Esophagus squamous epithelium (tissue), 5 donors: ENCODE data around the gene TMEM131. TPM values are rescaled to one million over a fixed set of nuclear protein-coding genes. Genes with fewer than 3 reads are reported as not detected.
"Not testable (repeated sequence)": the region's sequence is repeated elsewhere in the genome, so short reads cannot be mapped to it uniquely, and the experiment has no call there.

Experiments
- DNase-seq: peaks from one replicate; lab custom pipeline; 2025; lab: John Stamatoyannopoulos, UW
- H3K27ac ChIP-seq, 4 donors: fragments of 200-600 bp; sonication (generic); one replicate each; pipeline ENCODE4 v1.5.1; 2016 to 2019; ENCODE audit warnings: mild to moderate bottlenecking in 1 of 4
- H3K27me3 ChIP-seq, 4 donors: fragments of 200-600 bp; sonication (generic); 1 replicate in 3 of 4; 2 replicates in 1 of 4; pipeline versions ENCODE4 v1.5.1 to v1.6.0; 2017 to 2021; ENCODE audit warnings: antibody characterized with exemption in 1 of 4
- H3K36me3 ChIP-seq, 3 donors: fragments of 200-600 bp; sonication (generic); one replicate each; pipeline ENCODE4 v1.5.1; 2016 to 2019
- H3K4me1 ChIP-seq, 3 donors: fragments of 200-600 bp; sonication (generic); one replicate each; pipeline ENCODE4 v1.5.1; 2017 to 2019
- H3K4me3 ChIP-seq, 4 donors: fragments of 200-600 bp; sonication (generic); 1 replicate in 3 of 4; 2 replicates in 1 of 4; pipeline ENCODE4 v1.5.1; 2016 to 2019; ENCODE audit warnings: mild to moderate bottlenecking in 2 of 4, moderate library complexity in 1 of 4
- H3K9me3 ChIP-seq, 3 donors: fragments of 200-600 bp; sonication (generic); one replicate each; pipeline ENCODE4 v1.5.1; 2016 to 2019
- POLR2A ChIP-seq, 4 donors: fragments of 450-650 bp; IDR thresholded peaks; one replicate each; pipeline ENCODE4 v1.6.1; 2017; ENCODE audit warnings: antibody characterized with exemption in 4 of 4, mild to moderate bottlenecking in 4 of 4, moderate library complexity in 3 of 4
- WGBS, 2 donors: methylation state at CpG; one replicate each; pipeline ENCODE4 v1.1.5; 2018; 5-methylcytosine and 5-hydroxymethylcytosine counted together
- intact Hi-C: fragments of 100-400 bp; cut with DNase I; formaldehyde crosslinking; loops from one replicate; pipeline ENCODE4 v1.15.0; 2022
- total RNA-seq, 4 donors: library from RNA; depleted of rRNA; stranded (reverse); fragments of >200 nt; gene quantifications; one replicate each; pipeline ENCODE4 v1.1.0, GENCODE V29; 2016
- TF ChIP-seq, protein P1 (sequence below), 6 experiments: fragments of 450-650 bp in 4 of 6; fragments of 200-600 bp in 2 of 6; sonication (generic) in 2 of 6; IDR thresholded peaks; one replicate each; pipeline ENCODE4 v1.5.1; 2016 to 2019; ENCODE audit warnings: antibody characterized with exemption in 6 of 6, mild to moderate bottlenecking in 4 of 6, moderate library complexity in 4 of 6
- donor health status: DM: yes; HTN: yes; CAD: no.

The TMEM131 gene
- total RNA-seq, 4 donors from 2014 or later, result 24.2 to 36.4 (median 28.1) TPM

- Histone ChIP-seq H3K4me1 (peaks cover 0 to 1% (median 0%) of the 10 kb centered on the region in 3 donors), H3K27ac (no peak overlapping the region), H3K4me3 (no peak overlapping the region), H3K36me3 (no peaks in the 10 kb centered on the region), H3K9me3 (no peaks in the 10 kb centered on the region), H3K27me3 (no peaks in the 10 kb centered on the region)
- 51 to 73% methylated on average over 2 of the region's 2 CpGs for WGBS, 2 donors
- intact Hi-C loops, result no loop called here
- no peak for DNase-seq
- no peak for TF ChIP-seq POLR2A (IDR thresholded peaks at IDR 0.05)
- TF ChIP-seq, protein P1, sequence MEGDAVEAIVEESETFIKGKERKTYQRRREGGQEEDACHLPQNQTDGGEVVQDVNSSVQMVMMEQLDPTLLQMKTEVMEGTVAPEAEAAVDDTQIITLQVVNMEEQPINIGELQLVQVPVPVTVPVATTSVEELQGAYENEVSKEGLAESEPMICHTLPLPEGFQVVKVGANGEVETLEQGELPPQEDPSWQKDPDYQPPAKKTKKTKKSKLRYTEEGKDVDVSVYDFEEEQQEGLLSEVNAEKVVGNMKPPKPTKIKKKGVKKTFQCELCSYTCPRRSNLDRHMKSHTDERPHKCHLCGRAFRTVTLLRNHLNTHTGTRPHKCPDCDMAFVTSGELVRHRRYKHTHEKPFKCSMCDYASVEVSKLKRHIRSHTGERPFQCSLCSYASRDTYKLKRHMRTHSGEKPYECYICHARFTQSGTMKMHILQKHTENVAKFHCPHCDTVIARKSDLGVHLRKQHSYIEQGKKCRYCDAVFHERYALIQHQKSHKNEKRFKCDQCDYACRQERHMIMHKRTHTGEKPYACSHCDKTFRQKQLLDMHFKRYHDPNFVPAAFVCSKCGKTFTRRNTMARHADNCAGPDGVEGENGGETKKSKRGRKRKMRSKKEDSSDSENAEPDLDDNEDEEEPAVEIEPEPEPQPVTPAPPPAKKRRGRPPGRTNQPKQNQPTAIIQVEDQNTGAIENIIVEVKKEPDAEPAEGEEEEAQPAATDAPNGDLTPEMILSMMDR (IDR thresholded peaks at IDR 0.05), result no peak
Measured at GRCh38 chr2:97900806-97901205, 94.9 kb downstream of the TMEM131 start.

DNA sequence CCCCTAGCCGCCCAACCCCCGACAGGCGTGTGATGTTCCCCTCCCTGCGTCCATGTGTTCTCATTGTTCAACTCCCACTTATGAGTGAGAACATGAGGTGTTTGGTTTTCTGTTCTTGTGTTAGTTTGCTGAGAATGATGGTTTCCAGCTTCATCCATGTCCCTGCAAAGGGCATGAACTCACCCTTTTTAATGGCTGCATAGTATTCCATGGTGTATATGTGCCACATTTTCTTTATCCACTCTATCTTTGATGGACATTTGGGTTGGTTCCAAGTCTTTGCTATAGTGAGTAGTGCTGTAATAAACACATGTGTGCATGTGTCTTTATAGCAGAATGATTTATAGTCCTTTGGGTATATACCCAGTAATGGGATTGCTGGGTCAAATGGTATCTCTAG, 102.7 kb downstream of the TMEM131 start:
- H3K36me3 ChIP-seq, intact Hi-C loops, H3K9me3 ChIP-seq, H3K27me3 ChIP-seq, H3K4me1 ChIP-seq, DNase-seq, H3K4me3 ChIP-seq, H3K27ac ChIP-seq: not testable (repeated sequence)
- WGBS, 2 donors, result 98 to 100% methylated on average over 4 of the region's 4 CpGs

GRCh38 chr2:97891611-97892010, 104.1 kb downstream of the TMEM131 start:
- Histone ChIP-seq H3K4me3 (no peak overlapping the region), H3K27ac (no peak overlapping the region), H3K4me1 (no peaks in the 10 kb centered on the region), H3K27me3 (no peaks in the 10 kb centered on the region), H3K36me3 (peaks cover 8 to 19% (median 10%) of the 10 kb centered on the region in 3 donors), H3K9me3 (peaks cover 0 to 6% (median 6%) of the 10 kb centered on the region in 3 donors)
- DNase-seq, result no peak
- TF ChIP-seq, protein P1 (IDR thresholded peaks at IDR 0.05), result no peak
- TF ChIP-seq POLR2A (IDR thresholded peaks at IDR 0.05), result no peak
- intact Hi-C loops, result no loop called here

DNA sequence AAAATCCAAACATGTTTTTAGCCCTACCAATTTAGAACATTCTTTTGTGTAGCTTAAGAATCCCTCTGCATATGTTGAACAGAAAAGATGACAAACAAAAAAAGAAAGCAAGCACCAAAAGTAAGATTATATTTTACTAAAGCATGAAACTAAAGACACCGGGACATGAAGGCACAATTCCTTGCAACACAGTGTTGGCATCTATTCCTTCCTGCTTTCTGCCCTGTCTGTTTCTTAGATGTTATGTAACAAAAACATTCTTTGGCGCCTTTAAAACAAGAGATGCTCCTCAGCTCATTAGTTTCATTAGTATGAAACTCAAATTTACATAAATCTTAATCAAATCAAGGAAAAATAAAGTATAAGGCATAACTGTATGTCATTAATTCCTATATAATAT, 106.6 kb downstream of the TMEM131 start:
- intact Hi-C loops, result no loop called here
- Histone ChIP-seq H3K27me3 (no peaks in the 10 kb centered on the region), H3K36me3 (peaks cover 11 to 41% (median 13%) of the 10 kb centered on the region in 3 donors), H3K27ac (no peak overlapping the region), H3K9me3 (peaks cover 0 to 18% (median 10%) of the 10 kb centered on the region in 3 donors), H3K4me1 (no peaks in the 10 kb centered on the region), H3K4me3 (no peak overlapping the region)
- DNase-seq, result no peak
- WGBS, 2 donors, result 68 to 79% methylated on average over 2 of the region's 2 CpGs
- no peak for TF ChIP-seq POLR2A (IDR thresholded peaks at IDR 0.05)
- TF ChIP-seq, protein P1 (IDR thresholded peaks at IDR 0.05), result no peak

GRCh38 chr2:97885841-97886240, 109.9 kb downstream of the TMEM131 start:
- H3K4me1 ChIP-seq, result no peaks in the 10 kb centered on the region
- intact Hi-C loops, result no loop called here
- TF ChIP-seq, protein P1 (IDR thresholded peaks at IDR 0.05), result no peak
- no peak for TF ChIP-seq POLR2A (IDR thresholded peaks at IDR 0.05)
- H3K9me3 ChIP-seq, result peaks cover 0 to 18% (median 10%) of the 10 kb centered on the region in 3 donors
- no peak for DNase-seq
- H3K4me3 ChIP-seq, result no peak overlapping the region
- H3K27ac ChIP-seq, result no peak overlapping the region
- H3K36me3 ChIP-seq, result peaks cover 11 to 41% (median 13%) of the 10 kb centered on the region in 3 donors
- no peaks in the 10 kb centered on the region for H3K27me3 ChIP-seq

GRCh38 chr2:97880334-97880733, 115.4 kb downstream of the TMEM131 start:
- TF ChIP-seq POLR2A (IDR thresholded peaks at IDR 0.05), result no peak
- TF ChIP-seq, protein P1 (IDR thresholded peaks at IDR 0.05), result no peak
- peaks cover 0 to 9% (median 0%) of the 10 kb centered on the region in 3 donors for H3K36me3 ChIP-seq
- no peak overlapping the region for H3K27ac ChIP-seq
- H3K9me3 ChIP-seq, result no peaks in the 10 kb centered on the region
- WGBS, 2 donors, result 54% methylated on average over 2 of the region's 2 CpGs
- no peak for DNase-seq
- no peak overlapping the region for H3K4me3 ChIP-seq
- no peaks in the 10 kb centered on the region for H3K27me3 ChIP-seq
- H3K4me1 ChIP-seq, result no peaks in the 10 kb centered on the region
- intact Hi-C loops, result no loop called here
